ENCODE results near the gene PDE9A. TPM values are rescaled to one million over a fixed set of nuclear protein-coding genes. Genes with fewer than 3 reads are reported as not detected.

Gene PDE9A
- total and polyA plus RNA-seq, 2 donors (not counting 3 experiments of a cell fraction or from before 2014, with no cell fraction given): 0.28 to 2.2 TPM

GRCh38 chr21:42758721-42759593, 105.5 kb downstream of the PDE9A start:
- H3K79me2 ChIP-seq (ENCODE audit: control insufficient read depth, insufficient read depth, low read length): no peaks in the 10 kb centered on the region
- no TSS peak for BruUV-seq (replicated peaks)
- H3K4me3 ChIP-seq (replicated peaks in 1 of 3; ENCODE audit: insufficient read depth in 1 of 3, low read depth in 1 of 3, low read length in 3 of 3): no peak overlapping the region
- ChIA-PET CTCF (interaction anchor here (1.0 kb wide), 1 partner anchor 12 kb away, joined by 3 read pairs; no protein-coding TSS in a partner anchor), POLR2A (no interaction called here)
- no peaks in the 10 kb centered on the region for H3K27me3 ChIP-seq (ENCODE audit: control insufficient read depth in 2 of 2, insufficient read depth in 2 of 2, low read length in 2 of 2)
- no peak overlapping the region for H2AFZ ChIP-seq (ENCODE audit: low read depth, low read length)
- no peak overlapping the region for H3K9ac ChIP-seq (replicated peaks; ENCODE audit: extremely low read depth, insufficient read depth, low read length)
- no peak overlapping the region for H3K27ac ChIP-seq (ENCODE audit: insufficient read depth, low read depth, low read length)
- intact Hi-C loops (cut with micrococcal nuclease) (no loop called here), dilution Hi-C loops (cut with MboI; ENCODE audit: extremely low pct_ligation_motif_present, low sequenced_read_pairs) (no loop called here)
- H3K9me1 ChIP-seq (replicated peaks; ENCODE audit: control insufficient read depth, extremely low read depth, insufficient read depth, low read length): no peaks in the 10 kb centered on the region
- DNase-seq (ENCODE audit: low read depth, low spot score) (no peak), FAIRE-seq (no peak)
- no peak overlapping the region for H3K4me2 ChIP-seq (ENCODE audit: insufficient read depth, low read length)
- no peaks in the 10 kb centered on the region for H3K9me3 ChIP-seq (replicated peaks; ENCODE audit: control insufficient read depth, insufficient read depth, low read length)
- no peaks in the 10 kb centered on the region for H4K20me1 ChIP-seq (replicated peaks; ENCODE audit: control insufficient read depth, extremely low read depth, insufficient read depth, low read length)
- TF ChIP-seq EZH2 (IDR thresholded peaks at IDR 0.05; ENCODE audit: borderline replicate concordance, low read depth, low read length, severe bottlenecking) (no peak), GATA2 (IDR thresholded peaks at IDR 0.05; ENCODE audit: insufficient read depth, insufficient read length, low read depth, low read length) (no peak)
- TF ChIP-seq, protein P1, sequence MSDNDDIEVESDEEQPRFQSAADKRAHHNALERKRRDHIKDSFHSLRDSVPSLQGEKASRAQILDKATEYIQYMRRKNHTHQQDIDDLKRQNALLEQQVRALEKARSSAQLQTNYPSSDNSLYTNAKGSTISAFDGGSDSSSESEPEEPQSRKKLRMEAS (IDR thresholded peaks at IDR 0.05; ENCODE audit: insufficient read depth, insufficient read length): no peak
- H3K36me3 ChIP-seq (ENCODE audit: control insufficient read depth in 2 of 2, extremely low read depth in 1 of 2, insufficient read depth in 2 of 2, low read length in 2 of 2): no peaks in the 10 kb centered on the region
- H3K4me1 ChIP-seq (ENCODE audit: control insufficient read depth, extremely low read depth, insufficient read depth, low read length): no peaks in the 10 kb centered on the region

DNA sequence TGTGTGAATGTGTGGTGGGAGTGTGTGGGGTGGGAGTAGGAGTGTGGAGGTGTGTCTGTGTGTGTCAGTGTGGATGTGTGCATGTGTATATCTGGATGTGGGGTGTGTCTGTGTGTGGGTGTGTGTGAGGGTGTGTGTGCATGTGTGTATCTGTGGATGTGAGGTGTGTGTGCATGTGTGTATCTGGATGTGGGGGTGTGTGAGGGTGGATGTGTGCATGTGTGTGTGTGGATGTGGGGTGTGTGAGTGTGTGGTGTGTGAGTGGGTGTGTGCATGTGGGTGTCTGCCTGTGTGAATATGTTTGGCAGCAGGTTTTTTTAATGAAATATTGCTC, 106.1 kb downstream of the PDE9A start:
- dilution Hi-C loops (cut with MboI; ENCODE audit: extremely low pct_ligation_motif_present, low sequenced_read_pairs) (no loop called here), intact Hi-C loops (cut with micrococcal nuclease) (no loop called here)
- H3K9me3 ChIP-seq (replicated peaks; ENCODE audit: control insufficient read depth, insufficient read depth, low read length): no peaks in the 10 kb centered on the region
- no peak overlapping the region for H3K4me3 ChIP-seq (replicated peaks in 1 of 3; ENCODE audit: insufficient read depth in 1 of 3, low read depth in 1 of 3, low read length in 3 of 3)
- ChIA-PET CTCF (no interaction called here), POLR2A (no interaction called here)
- H2AFZ ChIP-seq (ENCODE audit: low read depth, low read length): no peak overlapping the region
- no peaks in the 10 kb centered on the region for H3K4me1 ChIP-seq (ENCODE audit: control insufficient read depth, extremely low read depth, insufficient read depth, low read length)
- no peak overlapping the region for H3K27ac ChIP-seq (ENCODE audit: insufficient read depth, low read depth, low read length)
- H3K36me3 ChIP-seq (ENCODE audit: control insufficient read depth in 2 of 2, extremely low read depth in 1 of 2, insufficient read depth in 2 of 2, low read length in 2 of 2): no peaks in the 10 kb centered on the region
- no peaks in the 10 kb centered on the region for H3K9me1 ChIP-seq (replicated peaks; ENCODE audit: control insufficient read depth, extremely low read depth, insufficient read depth, low read length)
- TF ChIP-seq JUN (IDR thresholded peaks at IDR 0.05; ENCODE audit: borderline replicate concordance, insufficient read depth, insufficient read length, low read depth): no peak
- no peak for TF ChIP-seq GATA2 (IDR thresholded peaks at IDR 0.05; ENCODE audit: insufficient read depth, insufficient read length, low read depth, low read length)
- TF ChIP-seq FOS (IDR thresholded peaks at IDR 0.05; ENCODE audit: borderline replicate concordance, insufficient read depth, low read length): no peak
- no peak for TF ChIP-seq MYC (IDR thresholded peaks at IDR 0.05; ENCODE audit: low read depth, low read length)
- no peak for TF ChIP-seq POLR2AphosphoS5 (IDR thresholded peaks at IDR 0.05; ENCODE audit: insufficient read depth, low read depth, low read length)
- no peak for TF ChIP-seq EZH2 (IDR thresholded peaks at IDR 0.05; ENCODE audit: borderline replicate concordance, low read depth, low read length, severe bottlenecking)
- no peak for TF ChIP-seq POLR2A (IDR thresholded peaks at IDR 0.05; ENCODE audit: low read depth, low read length)
- H3K4me2 ChIP-seq (ENCODE audit: insufficient read depth, low read length): no peak overlapping the region
- no peak overlapping the region for H3K9ac ChIP-seq (replicated peaks; ENCODE audit: extremely low read depth, insufficient read depth, low read length)
- H4K20me1 ChIP-seq (replicated peaks; ENCODE audit: control insufficient read depth, extremely low read depth, insufficient read depth, low read length): no peaks in the 10 kb centered on the region
- no peak for DNase-seq (ENCODE audit: low read depth, low spot score)
- no TSS peak for BruUV-seq (replicated peaks)
- FAIRE-seq: no peak
- H3K27me3 ChIP-seq (ENCODE audit: control insufficient read depth in 2 of 2, insufficient read depth in 2 of 2, low read length in 2 of 2): no peaks in the 10 kb centered on the region
- no peaks in the 10 kb centered on the region for H3K79me2 ChIP-seq (ENCODE audit: control insufficient read depth, insufficient read depth, low read length)
